ENCODE measurements around the gene NPAS2. TPM values are rescaled to one million over a fixed set of nuclear protein-coding genes. Genes with fewer than 3 reads are reported as not detected.

The NPAS2 gene
- total RNA-seq, 4 donors from 2014 or later: 4.7 to 131 (median 11.2) TPM

DNA sequence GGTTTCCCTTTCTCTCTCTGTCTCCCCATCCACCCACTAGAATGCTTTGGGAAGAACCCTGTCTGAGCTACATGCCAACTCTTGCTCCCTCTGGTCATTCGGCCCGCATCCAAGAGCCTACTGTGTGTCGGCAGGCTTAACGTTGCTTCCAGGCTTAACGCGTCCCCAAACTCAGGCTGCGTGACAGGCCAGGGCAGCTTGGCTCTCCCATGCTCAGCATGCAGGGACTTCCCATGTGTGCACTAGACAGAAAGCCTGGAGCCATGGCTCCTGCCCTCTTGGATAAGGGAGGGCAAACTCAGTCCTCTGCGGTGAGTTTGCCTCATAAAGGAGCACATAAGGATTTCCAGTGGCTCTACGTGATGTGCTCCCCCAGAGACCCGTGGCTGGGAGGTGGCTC lies 225.4 kb downstream of the NPAS2 start:
- TF ChIP-seq, protein P1, sequence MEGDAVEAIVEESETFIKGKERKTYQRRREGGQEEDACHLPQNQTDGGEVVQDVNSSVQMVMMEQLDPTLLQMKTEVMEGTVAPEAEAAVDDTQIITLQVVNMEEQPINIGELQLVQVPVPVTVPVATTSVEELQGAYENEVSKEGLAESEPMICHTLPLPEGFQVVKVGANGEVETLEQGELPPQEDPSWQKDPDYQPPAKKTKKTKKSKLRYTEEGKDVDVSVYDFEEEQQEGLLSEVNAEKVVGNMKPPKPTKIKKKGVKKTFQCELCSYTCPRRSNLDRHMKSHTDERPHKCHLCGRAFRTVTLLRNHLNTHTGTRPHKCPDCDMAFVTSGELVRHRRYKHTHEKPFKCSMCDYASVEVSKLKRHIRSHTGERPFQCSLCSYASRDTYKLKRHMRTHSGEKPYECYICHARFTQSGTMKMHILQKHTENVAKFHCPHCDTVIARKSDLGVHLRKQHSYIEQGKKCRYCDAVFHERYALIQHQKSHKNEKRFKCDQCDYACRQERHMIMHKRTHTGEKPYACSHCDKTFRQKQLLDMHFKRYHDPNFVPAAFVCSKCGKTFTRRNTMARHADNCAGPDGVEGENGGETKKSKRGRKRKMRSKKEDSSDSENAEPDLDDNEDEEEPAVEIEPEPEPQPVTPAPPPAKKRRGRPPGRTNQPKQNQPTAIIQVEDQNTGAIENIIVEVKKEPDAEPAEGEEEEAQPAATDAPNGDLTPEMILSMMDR (IDR thresholded peaks at IDR 0.05; ENCODE audit: low read depth): no peak

Other genes starting within 250 kb of the NPAS2 start
- 1,000 to 10,000 TPM; 1,572 to 2,109 (median 1,828) TPM for gene RPL31, start 182.2 kb downstream of the NPAS2 start, total RNA-seq